B cell (primary cell): ENCODE measurements around the gene TMEM131L. TPM values are rescaled to one million over a fixed set of nuclear protein-coding genes. Genes with fewer than 3 reads are reported as not detected.
"Not testable (repeated sequence)": the region's sequence is repeated elsewhere in the genome, so short reads cannot be mapped to it uniquely, and the experiment has no call there.

Source experiments
- ATAC-seq: fragments of 200-7000 bp; cut with Tn5 transposase; one replicate; pipeline ENCODE4 v1.10.0; 2021; ENCODE audit warnings: low read depth, mild to moderate bottlenecking, moderate number of reproducible peaks, moderate library complexity
- CTCF ChIA-PET: fragments of 350-600 bp; sonication (Branson Sonifier 250); formaldehyde crosslinking; loops from one replicate; lab custom pipeline; 2021; ENCODE audit warnings: antibody characterized with exemption, inconsistent platforms; lab: Charles Lee
- POLR2A ChIA-PET: fragments of 350-600 bp; sonication (Branson Sonifier 250); formaldehyde crosslinking; loops from one replicate; lab custom pipeline; 2021; ENCODE audit warnings: antibody characterized with exemption; lab: Charles Lee
- DNase-seq: peaks from one replicate; pipeline ENCODE4 v3.0.0; 2013
- H2AFZ ChIP-seq: 2 replicates; pipeline ENCODE4 v1.6.1; 2012; ENCODE audit warnings: mild to moderate bottlenecking, low read depth, low read length; ENCODE audit not compliant: insufficient read depth, poor library complexity, severe bottlenecking
- H3K27ac ChIP-seq, 2 donors: 1 replicate in 1 of 2; 2 replicates in 1 of 2; pipeline ENCODE4 v1.5.1; 2012 to 2013; ENCODE audit warnings: low read length in 2 of 2, mild to moderate bottlenecking in 2 of 2, moderate library complexity in 1 of 2
- H3K27me3 ChIP-seq, 4 experiments: fragments of 200-600 bp in 1 of 4; sonication (generic) in 1 of 4; replicated peaks in 1 of 4; 1 replicate in 2 of 4; 2 replicates in 2 of 4; pipeline versions ENCODE4 v1.6.1 to v1.7.0; 2013 to 2016; ENCODE audit warnings: low read length in 3 of 4, mild to moderate bottlenecking in 2 of 4, mixed read lengths in 1 of 4, moderate library complexity in 1 of 4; ENCODE audit not compliant: insufficient read depth in 4 of 4, control insufficient read depth in 3 of 4; ENCODE audit errors: control extremely low read depth in 1 of 4
- H3K36me3 ChIP-seq, 2 experiments: replicated peaks in 1 of 2; 1 replicate in 1 of 2; 2 replicates in 1 of 2; pipeline versions ENCODE4 v1.6.1 to v1.7.1; 2013; ENCODE audit warnings: low read length in 1 of 2; ENCODE audit not compliant: insufficient read depth in 2 of 2, control insufficient read depth in 1 of 2; ENCODE audit errors: control extremely low read depth in 1 of 2, extremely low read depth in 1 of 2
- H3K4me1 ChIP-seq, 2 donors: fragments of 200-600 bp in 1 of 2; sonication (generic) in 1 of 2; 1 replicate in 1 of 2; 2 replicates in 1 of 2; pipeline versions ENCODE4 v1.5.1 to v1.6.1; 2013 to 2017; ENCODE audit warnings: low read length in 2 of 2; ENCODE audit not compliant: control insufficient read depth in 2 of 2, insufficient read depth in 2 of 2
- H3K4me2 ChIP-seq: replicated peaks from 2 replicates; pipeline ENCODE3; 2012; ENCODE audit warnings: mild to moderate bottlenecking, low read depth, low read length; ENCODE audit not compliant: poor library complexity, severe bottlenecking
- H3K4me3 ChIP-seq, 5 experiments: fragments of 200-600 bp in 1 of 5; sonication (generic) in 1 of 5; 1 replicate in 3 of 5; 2 replicates in 2 of 5; pipeline versions ENCODE4 v1.5.1 to v1.7.0; 2011 to 2016; ENCODE audit warnings: low read length in 4 of 5, mild to moderate bottlenecking in 4 of 5, low read depth in 2 of 5, control low read depth in 1 of 5, moderate library complexity in 1 of 5; ENCODE audit not compliant: insufficient read depth in 1 of 5; ENCODE audit errors: control extremely low read depth in 1 of 5, extremely low read depth in 1 of 5
- H3K79me2 ChIP-seq: fragments of 200-600 bp; sonication (generic); one replicate; pipeline ENCODE4 v1.6.0; 2016; ENCODE audit warnings: low read length; ENCODE audit not compliant: control insufficient read depth, insufficient read depth
- H3K9ac ChIP-seq: fragments of 200-600 bp; sonication (generic); 2 replicates; pipeline ENCODE4 v1.6.1; 2017; ENCODE audit warnings: mild to moderate bottlenecking, low read length, moderate library complexity
- H3K9me3 ChIP-seq, 3 donors: one replicate each; pipeline versions ENCODE4 v1.6.1 to v1.7.1; 2013; ENCODE audit warnings: low read length in 2 of 3; ENCODE audit not compliant: control insufficient read depth in 2 of 3, insufficient read depth in 1 of 3; ENCODE audit errors: control extremely low read depth in 1 of 3
- H4K20me1 ChIP-seq: 2 replicates; pipeline ENCODE4 v1.6.0; 2012; ENCODE audit warnings: mild to moderate bottlenecking, low read length; ENCODE audit not compliant: insufficient read depth, control insufficient read depth, poor library complexity, severe bottlenecking
- H3K27ac Mint-ChIP-seq: one replicate; pipeline ENCODE4 v1.8.0; 2021; ENCODE audit warnings: mixed read lengths
- H3K27me3 Mint-ChIP-seq: one replicate; pipeline ENCODE4 v1.8.0; 2021; ENCODE audit warnings: mixed read lengths
- H3K4me1 Mint-ChIP-seq: one replicate; pipeline ENCODE4 v1.8.0; 2021; ENCODE audit warnings: mixed read lengths
- H3K4me3 Mint-ChIP-seq: one replicate; pipeline ENCODE4 v1.8.0; 2021; ENCODE audit warnings: mixed read lengths
- H3K9me3 Mint-ChIP-seq: one replicate; pipeline ENCODE4 v1.8.0; 2022; ENCODE audit warnings: mixed read lengths; ENCODE audit not compliant: insufficient read depth
- CTCF ChIP-seq: fragments of 200-600 bp; IDR thresholded peaks from one replicate; pipeline ENCODE4 v1.8.0; 2022; ENCODE audit warnings: antibody characterized with exemption, mild to moderate bottlenecking
- EZH2 ChIP-seq: IDR thresholded peaks from 2 replicates; pipeline ENCODE4 v1.6.1; 2012; ENCODE audit warnings: borderline replicate concordance, low read depth, mild to moderate bottlenecking, moderate library complexity, low read length; ENCODE audit not compliant: insufficient read depth, poor library complexity, severe bottlenecking
- WGBS: methylation state at CpG from one replicate; pipeline ENCODE4 v1.1.5; 2013; ENCODE audit warnings: missing lambda C conversion rate; ENCODE audit not compliant: insufficient coverage; 5-methylcytosine and 5-hydroxymethylcytosine counted together
- intact Hi-C: fragments of 100-400 bp; cut with micrococcal nuclease; formaldehyde crosslinking; loops from one replicate; pipeline ENCODE4 v1.10.0; 2022
- polyA plus RNA-seq: library from polyadenylated mRNA; depleted of rRNA; stranded (reverse); fragments of >200 nt; gene quantifications from 2 replicates; pipeline ENCODE4 v1.2.3, GENCODE V29; 2012
- total RNA-seq, 2 donors: library from RNA; stranded (reverse); fragments of 120-200 nt in 1 of 2; gene quantifications; 1 replicate in 1 of 2; 2 replicates in 1 of 2; pipeline versions ENCODE4 v1.2.3 to v1.2.4, GENCODE V29; 2013 to 2022

Gene TMEM131L
- total and polyA plus RNA-seq, 2 donors (not counting 1 experiment from before 2014, with no cell fraction given) = 56.4 to 120 TPM

- ChIA-PET CTCF (interaction anchor here (1.7 kb wide), 1 partner anchor 26 kb away, joined by 4 read pairs; no protein-coding TSS in a partner anchor), POLR2A (interaction anchor here (0.6 kb wide), 1 partner anchor 11 kb away, joined by 6 read pairs; no protein-coding TSS in a partner anchor)
- Histone ChIP-seq H3K27ac (no peak overlapping the region), H3K9me3 (peaks cover 0 to 2% (median 0%) of the 10 kb centered on the region in 3 donors), H4K20me1 (no peaks in the 10 kb centered on the region), H3K27me3 (no peaks in the 10 kb centered on the region), H3K4me2 (no peak overlapping the region), H2AFZ (no peak overlapping the region), H3K79me2 (no peaks in the 10 kb centered on the region), H3K4me1 (peaks cover 0 to 4% of the 10 kb centered on the region in 2 donors), H3K36me3 (no peaks in the 10 kb centered on the region), H3K4me3 (no peak overlapping the region), H3K9ac (no peak overlapping the region)
- TF ChIP-seq EZH2 = no peak
- no peak for TF ChIP-seq CTCF
- Mint-ChIP-seq H3K27ac (no peak overlapping the region), H3K4me3 (no peak overlapping the region), H3K4me1 (peaks cover 6% of the 10 kb centered on the region), H3K27me3 (no peaks in the 10 kb centered on the region), H3K9me3 (no peaks in the 10 kb centered on the region)
- WGBS = 20% methylated on average over 1 of the region's 1 CpG
- intact Hi-C loops = no loop called here
- no peak for DNase-seq
- no peak for ATAC-seq
Observed at GRCh38 chr4:153458969-153459368, 7.2 kb upstream of the TMEM131L start.

GRCh38 chr4:153461549-153461948, 4.6 kb upstream of the TMEM131L start:
- POLR2A ChIA-PET, H4K20me1 ChIP-seq, H3K9me3 ChIP-seq, H3K79me2 ChIP-seq, H3K27ac ChIP-seq, H3K27ac Mint-ChIP-seq, CTCF ChIA-PET, H3K27me3 ChIP-seq, H3K9ac ChIP-seq, H3K4me3 Mint-ChIP-seq, DNase-seq, H3K4me2 ChIP-seq, H3K9me3 Mint-ChIP-seq, H2AFZ ChIP-seq, ATAC-seq, H3K36me3 ChIP-seq, H3K4me3 ChIP-seq, H3K27me3 Mint-ChIP-seq: not testable (repeated sequence)
- intact Hi-C loops = loop anchor here (10.0 kb wide), 1 partner anchor 217 kb away; no protein-coding TSS in a partner anchor
- WGBS = no CpG with 5 or more reads among the region's 4 CpGs
- H3K4me1 ChIP-seq = peaks cover 13 to 14% of the 10 kb centered on the region in 2 donors
- peaks cover 21% of the 10 kb centered on the region for H3K4me1 Mint-ChIP-seq
